Measurements from ENCODE around the gene OMP. TPM values are rescaled to one million over a fixed set of nuclear protein-coding genes. Genes with fewer than 3 reads are reported as not detected.

OMP gene
- polyA plus RNA-seq, 1 donor from 2014 or later: not detected

- Histone ChIP-seq H3K4me3 (ENCODE audit: low read length) (no peak overlapping the region), H2AFZ (ENCODE audit: low read depth, low read length) (no peak overlapping the region), H3K9me3 (ENCODE audit: low read length) (no peaks in the 10 kb centered on the region), H4K20me1 (ENCODE audit: insufficient read depth) (no peaks in the 10 kb centered on the region), H3K9ac (ENCODE audit: low read length) (no peak overlapping the region), H3F3A (ENCODE audit: insufficient read depth, low read length, poor library complexity, severe bottlenecking) (no peaks in the 10 kb centered on the region), H3K36me3 (ENCODE audit: insufficient read depth, low read length) (no peaks in the 10 kb centered on the region), H3K27me3 (ENCODE audit: insufficient read depth, low read depth, low read length) (no peaks in the 10 kb centered on the region), H3K27ac (ENCODE audit: low read length) (no peak overlapping the region), H3K79me2 (replicated peaks; ENCODE audit: insufficient read depth, low read length) (no peaks in the 10 kb centered on the region), H3K4me2 (ENCODE audit: low read length) (no peak overlapping the region), H3K9me2 (ENCODE audit: insufficient read depth, low read length) (no peaks in the 10 kb centered on the region)
- TF ChIP-seq EZH2 (IDR thresholded peaks at IDR 0.05; ENCODE audit: borderline replicate concordance, insufficient read depth, low read length, poor library complexity, severe bottlenecking) (no peak), RAD21 (conservative IDR thresholded peaks at IDR 0.05) (no peak), POLR2AphosphoS5 (IDR thresholded peaks at IDR 0.05) (no peak), CTCF (IDR thresholded peaks at IDR 0.05; ENCODE audit: poor library complexity, severe bottlenecking) (no peak), EP300 (conservative IDR thresholded peaks at IDR 0.05; ENCODE audit: poor library complexity, severe bottlenecking) (no peak), REST (IDR thresholded peaks at IDR 0.05; ENCODE audit: borderline replicate concordance) (no peak), MXI1 (conservative IDR thresholded peaks at IDR 0.05; ENCODE audit: poor library complexity, severe bottlenecking) (no peak), TAF1 (IDR thresholded peaks at IDR 0.05; ENCODE audit: low read depth) (no peak), SMC3 (conservative IDR thresholded peaks at IDR 0.05; ENCODE audit: poor library complexity) (no peak)
Measured at GRCh38 chr11:77093056-77093891, 9.4 kb upstream of the OMP start.

- H3K4me2 ChIP-seq (ENCODE audit: low read length): no peak overlapping the region
- no peak overlapping the region for H2AFZ ChIP-seq (ENCODE audit: low read depth, low read length)
- H3K27me3 ChIP-seq (ENCODE audit: insufficient read depth, low read depth, low read length): no peaks in the 10 kb centered on the region
- H3K9me3 ChIP-seq (ENCODE audit: low read length): no peaks in the 10 kb centered on the region
- H4K20me1 ChIP-seq (ENCODE audit: insufficient read depth): no peaks in the 10 kb centered on the region
- no peak overlapping the region for H3K27ac ChIP-seq (ENCODE audit: low read length)
- TF ChIP-seq CTCF (IDR thresholded peaks at IDR 0.05; ENCODE audit: poor library complexity, severe bottlenecking): no peak
- no peak for TF ChIP-seq EP300 (conservative IDR thresholded peaks at IDR 0.05; ENCODE audit: poor library complexity, severe bottlenecking)
- no peak for TF ChIP-seq POLR2AphosphoS5 (IDR thresholded peaks at IDR 0.05)
- no peak for TF ChIP-seq SMC3 (conservative IDR thresholded peaks at IDR 0.05; ENCODE audit: poor library complexity)
- no peak for TF ChIP-seq EZH2 (IDR thresholded peaks at IDR 0.05; ENCODE audit: borderline replicate concordance, insufficient read depth, low read length, poor library complexity, severe bottlenecking)
- no peak for TF ChIP-seq REST (IDR thresholded peaks at IDR 0.05; ENCODE audit: borderline replicate concordance)
- TF ChIP-seq MXI1 (conservative IDR thresholded peaks at IDR 0.05; ENCODE audit: poor library complexity, severe bottlenecking): no peak
- TF ChIP-seq RAD21 (conservative IDR thresholded peaks at IDR 0.05): no peak
- no peak for TF ChIP-seq TAF1 (IDR thresholded peaks at IDR 0.05; ENCODE audit: low read depth)
- no peak overlapping the region for H3K9ac ChIP-seq (ENCODE audit: low read length)
- H3F3A ChIP-seq (ENCODE audit: insufficient read depth, low read length, poor library complexity, severe bottlenecking): no peaks in the 10 kb centered on the region
- H3K9me2 ChIP-seq (ENCODE audit: insufficient read depth, low read length): no peaks in the 10 kb centered on the region
- H3K79me2 ChIP-seq (replicated peaks; ENCODE audit: insufficient read depth, low read length): no peaks in the 10 kb centered on the region
- H3K36me3 ChIP-seq (ENCODE audit: insufficient read depth, low read length): no peaks in the 10 kb centered on the region
- no peak overlapping the region for H3K4me3 ChIP-seq (ENCODE audit: low read length)
Measured at GRCh38 chr11:77093987-77094840, 8.4 kb upstream of the OMP start.
